H1 (cell line): ENCODE results near the gene NR4A3. TPM values are rescaled to one million over a fixed set of nuclear protein-coding genes. Genes with fewer than 3 reads are reported as not detected.
A peak's percentile ranks its signal among the peaks of the same experiment; 100 is the strongest.

Source experiments
- CTCF ChIA-PET: fragments of 300-600 bp; sonication (Branson Sonifier 250); formaldehyde crosslinking; loops from one replicate; lab custom pipeline; 2021; ENCODE audit not compliant: partially characterized antibody; lab: Charles Lee
- POLR2A ChIA-PET: fragments of 300-600 bp; sonication (Branson Sonifier 250); formaldehyde crosslinking; loops from one replicate; lab custom pipeline; 2021; ENCODE audit warnings: inconsistent platforms; ENCODE audit not compliant: partially characterized antibody; lab: Charles Lee
- DNase-seq, 2 experiments: peaks; one replicate each; pipeline versions ENCODE4 v3.0.0 to v3.0.0-alpha.2; 2010 to 2022; ENCODE audit warnings: low spot score in 2 of 2, low read depth in 1 of 2, mixed read lengths in 1 of 2
- FAIRE-seq: peaks from 2 replicates; lab custom pipeline; 2011; peaks lifted over from hg19 to GRCh38; lab: Jason Lieb, UNC
- H2AFZ ChIP-seq: 2 replicates; pipeline ENCODE4 v1.8.1; 2012; ENCODE audit warnings: low read length, inconsistent platforms
- H2AK5ac ChIP-seq: 2 replicates; pipeline ENCODE4 v1.6.1; 2013; ENCODE audit warnings: low read depth, low read length
- H2BK120ac ChIP-seq: replicated peaks from 2 replicates; pipeline ENCODE3; 2013; ENCODE audit warnings: low read depth, low read length, inconsistent platforms
- H2BK12ac ChIP-seq: 2 replicates; pipeline ENCODE4 v1.6.1; 2013; ENCODE audit warnings: low read depth, low read length
- H2BK15ac ChIP-seq: 2 replicates; pipeline ENCODE4 v1.6.1; 2013; ENCODE audit warnings: low read length
- H2BK20ac ChIP-seq: 2 replicates; pipeline ENCODE4 v1.6.1; 2013; ENCODE audit warnings: low read length
- H2BK5ac ChIP-seq: 2 replicates; pipeline ENCODE4 v1.6.1; 2013; ENCODE audit warnings: low read depth, low read length
- H3K14ac ChIP-seq: 2 replicates; pipeline ENCODE4 v1.6.1; 2013; ENCODE audit warnings: inconsistent platforms; ENCODE audit not compliant: insufficient read length
- H3K18ac ChIP-seq: 2 replicates; pipeline ENCODE4 v1.6.1; 2013; ENCODE audit warnings: low read length; ENCODE audit errors: extremely low read depth
- H3K23ac ChIP-seq: 2 replicates; pipeline ENCODE4 v1.6.1; 2013; ENCODE audit warnings: inconsistent platforms; ENCODE audit not compliant: insufficient read length
- H3K23me2 ChIP-seq: 2 replicates; pipeline ENCODE4 v1.6.1; 2013; ENCODE audit warnings: low read depth, low read length
- H3K27ac ChIP-seq: 2 replicates; pipeline ENCODE4 v1.6.1; 2011; ENCODE audit warnings: low read depth, low read length, inconsistent platforms
- H3K27me3 ChIP-seq, 4 experiments: replicated peaks in 1 of 4; 1 replicate in 1 of 4; 2 replicates in 3 of 4; pipeline versions ENCODE4 v1.6.1 to v1.8.1; 2011 to 2013; ENCODE audit warnings: low read length in 3 of 4, mild to moderate bottlenecking in 3 of 4, inconsistent platforms in 2 of 4, mixed read lengths in 2 of 4, moderate library complexity in 1 of 4; ENCODE audit not compliant: control insufficient read depth in 3 of 4, insufficient read depth in 3 of 4; ENCODE audit errors: extremely low read depth in 1 of 4
- H3K36me3 ChIP-seq, 4 experiments: 2 replicates each; pipeline versions ENCODE4 v1.6.1 to v1.8.1; 2011 to 2013; ENCODE audit warnings: mild to moderate bottlenecking in 4 of 4, low read length in 3 of 4, moderate library complexity in 2 of 4, control low read depth in 1 of 4, inconsistent platforms in 1 of 4; ENCODE audit not compliant: insufficient read depth in 4 of 4, control insufficient read depth in 2 of 4
- H3K4ac ChIP-seq: replicated peaks from 2 replicates; pipeline ENCODE3; 2013; ENCODE audit warnings: low read length, low read depth, mixed read lengths, inconsistent platforms; ENCODE audit not compliant: insufficient read length
- H3K4me1 ChIP-seq, 4 experiments: replicated peaks in 1 of 4; 1 replicate in 1 of 4; 2 replicates in 3 of 4; pipeline versions ENCODE4 v1.6.1 to v1.8.1; 2011 to 2013; ENCODE audit warnings: low read length in 3 of 4, inconsistent platforms in 2 of 4, mixed read lengths in 1 of 4; ENCODE audit not compliant: insufficient read depth in 4 of 4, control insufficient read depth in 3 of 4
- H3K4me2 ChIP-seq, 2 experiments: 2 replicates each; pipeline versions ENCODE4 v1.6.1 to v1.8.1; 2011 to 2013; ENCODE audit warnings: low read depth in 2 of 2, low read length in 2 of 2, control low read depth in 1 of 2, inconsistent platforms in 1 of 2, mild to moderate bottlenecking in 1 of 2; ENCODE audit not compliant: insufficient read depth in 1 of 2
- H3K4me3 ChIP-seq, 4 experiments: fragments of 200-600, 300-600 bp in 1 of 4; sonication (generic), shearing (Covaris generic), sonication (Bioruptor Twin) in 1 of 4; 2 replicates each; pipeline versions ENCODE4 v1.5.1 to v1.8.1; 2011 to 2016; ENCODE audit warnings: low read length in 4 of 4, low read depth in 3 of 4, control low read depth in 2 of 4, inconsistent platforms in 2 of 4, mild to moderate bottlenecking in 2 of 4, mixed read lengths in 1 of 4, moderate library complexity in 1 of 4; ENCODE audit not compliant: insufficient read depth in 2 of 4; ENCODE audit errors: extremely low read depth in 1 of 4
- H3K56ac ChIP-seq: replicated peaks from 2 replicates; pipeline ENCODE3; 2013; ENCODE audit warnings: low read depth, mild to moderate bottlenecking, mixed read lengths, low read length, inconsistent platforms; ENCODE audit not compliant: insufficient read length
- H3K79me1 ChIP-seq: 2 replicates; pipeline ENCODE4 v1.6.1; 2013; ENCODE audit warnings: low read depth, low read length, control low read depth
- H3K79me2 ChIP-seq, 2 experiments: 2 replicates each; pipeline versions ENCODE4 v1.6.1 to v1.8.1; 2012 to 2013; ENCODE audit warnings: low read length in 2 of 2, mild to moderate bottlenecking in 2 of 2, inconsistent platforms in 1 of 2; ENCODE audit not compliant: insufficient read depth in 2 of 2, control insufficient read depth in 1 of 2
- H3K9ac ChIP-seq, 4 experiments: replicated peaks in 1 of 4; 1 replicate in 1 of 4; 2 replicates in 3 of 4; pipeline versions ENCODE4 v1.6.1 to v1.8.1; 2011 to 2013; ENCODE audit warnings: low read depth in 3 of 4, low read length in 3 of 4, control low read depth in 2 of 4, mild to moderate bottlenecking in 2 of 4, moderate library complexity in 2 of 4, inconsistent platforms in 1 of 4; ENCODE audit errors: extremely low read depth in 1 of 4
- H3K9me3 ChIP-seq, 2 experiments: 2 replicates each; pipeline versions ENCODE4 v1.6.1 to v1.8.1; 2012 to 2013; ENCODE audit warnings: mild to moderate bottlenecking in 2 of 2, moderate library complexity in 2 of 2, control low read depth in 1 of 2, inconsistent platforms in 1 of 2, low read depth in 1 of 2, low read length in 1 of 2, mixed read lengths in 1 of 2; ENCODE audit not compliant: insufficient read depth in 2 of 2
- H4K20me1 ChIP-seq, 2 experiments: replicated peaks in 1 of 2; 2 replicates each; pipeline versions ENCODE3 to v1.8.1; 2011 to 2013; ENCODE audit warnings: inconsistent platforms in 2 of 2, low read length in 2 of 2, mild to moderate bottlenecking in 1 of 2; ENCODE audit not compliant: insufficient read depth in 2 of 2, control insufficient read depth in 1 of 2
- H4K5ac ChIP-seq: 2 replicates; pipeline ENCODE4 v1.6.1; 2013; ENCODE audit warnings: low read length, low read depth, mixed read lengths, inconsistent platforms; ENCODE audit not compliant: insufficient read length
- H4K8ac ChIP-seq: 2 replicates; pipeline ENCODE4 v1.8.0; 2013; ENCODE audit warnings: mild to moderate bottlenecking, moderate library complexity, low read length, inconsistent platforms; ENCODE audit not compliant: insufficient read depth; ENCODE audit errors: extremely low read depth
- H4K91ac ChIP-seq: replicated peaks from 2 replicates; pipeline ENCODE3; 2013; ENCODE audit warnings: low read length, mixed read lengths, inconsistent platforms; ENCODE audit not compliant: insufficient read length
- ASH2L ChIP-seq: fragments of 200-600, 300-600 bp; sonication (generic); IDR thresholded peaks from one replicate; pipeline ENCODE4 v1.7.1; 2017; ENCODE audit warnings: low read length
- BRCA1 ChIP-seq: IDR thresholded peaks from 2 replicates; pipeline ENCODE4 v1.6.1; 2012; ENCODE audit warnings: low read depth, low read length, improper control_type of control experiment
- CBX8 ChIP-seq: fragments of 300-800, 300-1000 bp; sonication (generic); IDR thresholded peaks from 2 replicates; pipeline ENCODE4 v1.7.1; 2016; ENCODE audit warnings: low read depth, low read length, borderline replicate concordance
- FOSL1 ChIP-seq: IDR thresholded peaks from 2 replicates; pipeline ENCODE4 v1.6.1; 2011; ENCODE audit warnings: mild to moderate bottlenecking, low read depth, low read length, moderate library complexity; ENCODE audit not compliant: insufficient read depth
- KDM1A ChIP-seq: fragments of 200-600, 300-600 bp; sonication (generic); IDR thresholded peaks from 2 replicates; pipeline ENCODE4 v1.7.1; 2016; ENCODE audit warnings: mild to moderate bottlenecking, low read length, borderline replicate concordance
- POLR2A ChIP-seq, 2 experiments: IDR thresholded peaks; 1 replicate in 1 of 2; 2 replicates in 1 of 2; pipeline ENCODE4 v1.6.1; 2011; ENCODE audit warnings: low read depth in 2 of 2, low read length in 2 of 2, mild to moderate bottlenecking in 2 of 2; ENCODE audit errors: control extremely low read depth in 1 of 2
- POLR2AphosphoS5 ChIP-seq: IDR thresholded peaks from 2 replicates; pipeline ENCODE4 v1.6.1; 2011; ENCODE audit warnings: low read depth, low read length
- RAD21 ChIP-seq, 2 experiments: IDR thresholded peaks in 1 of 2; conservative IDR thresholded peaks in 1 of 2; 2 replicates each; pipeline ENCODE4 v1.6.1; 2011; ENCODE audit warnings: low read depth in 2 of 2, low read length in 2 of 2, improper control_type of control experiment in 1 of 2, inconsistent platforms in 1 of 2, mild to moderate bottlenecking in 1 of 2, moderate library complexity in 1 of 2
- RBBP5 ChIP-seq: IDR thresholded peaks from 2 replicates; pipeline ENCODE4 v1.7.1; 2012; ENCODE audit warnings: low read depth, mild to moderate bottlenecking, inconsistent platforms, low read length, moderate library complexity, borderline replicate concordance
- SIX5 ChIP-seq: IDR thresholded peaks from 2 replicates; pipeline ENCODE4 v1.6.1; 2011; ENCODE audit warnings: mild to moderate bottlenecking, low read depth, low read length
- TAF7 ChIP-seq: optimal IDR thresholded peaks from 2 replicates; pipeline ENCODE3; 2011; ENCODE audit warnings: low read depth, mild to moderate bottlenecking, inconsistent platforms, low read length, moderate library complexity, borderline replicate concordance
- TBP ChIP-seq: IDR thresholded peaks from 2 replicates; pipeline ENCODE4 v1.6.1; 2011; ENCODE audit warnings: low read depth, low read length, improper control_type of control experiment
- USF2 ChIP-seq: IDR thresholded peaks from 2 replicates; pipeline ENCODE4 v1.6.1; 2011; ENCODE audit warnings: low read length, improper control_type of control experiment
- WGBS, 2 experiments: shearing (Covaris generic) in 1 of 2; methylation state at CpG; one replicate each; pipeline versions ENCODE4 v1.1.6 to v1.1.7; 2013 to 2015; ENCODE audit warnings: low lambda C conversion rate in 2 of 2, mixed read lengths in 2 of 2, inconsistent platforms in 1 of 2, low coverage in 1 of 2, missing lambda C conversion rate in 1 of 2; ENCODE audit not compliant: insufficient replicate concordance in 2 of 2, insufficient coverage in 1 of 2, insufficient read length in 1 of 2; ENCODE audit errors: extremely low coverage in 1 of 2, missing lambda C conversion rate in 1 of 2; 5-methylcytosine and 5-hydroxymethylcytosine counted together
- polyA plus RNA-seq, 7 experiments: library from polyadenylated mRNA; depleted of rRNA in 3 of 7; stranded (reverse) in 5 of 7; unstranded in 2 of 7; fragments of >200 nt in 5 of 7; fragments of 200-250 nt in 2 of 7; gene quantifications; 1 replicate in 5 of 7; 2 replicates in 1 of 7; 4 replicates in 1 of 7; pipeline versions ENCODE4 v1.2.1 to v1.2.3, GENCODE V29; 2011 to 2013; ENCODE audit warnings: missing spikeins in 2 of 7, mixed read lengths in 2 of 7
- total RNA-seq: library from RNA; stranded (reverse); fragmentation: NEBNext Ultra II Directional; extraction: Animal tissue kit (Norgen Biotek cat#: 25700); gene quantifications from 2 replicates; pipeline ENCODE4 v1.2.1, GENCODE V29; 2021

The NR4A3 gene
- total and polyA plus RNA-seq, 2 of the 8 experiments (the other 6 are each of a cell fraction or from before 2014, with no cell fraction given): 0.05 to 0.30 TPM

- DNase-seq (no peak), FAIRE-seq (no peak)
- Histone ChIP-seq H2AK5ac (no peak overlapping the region), H4K91ac (no peak overlapping the region), H4K8ac (peak overlapping the region; percentile 94), H3K23me2 (peaks cover 6% of the 10 kb centered on the region), H3K9me3 (no peaks in the 10 kb centered on the region), H2BK12ac (0 out of 2 replicates have a peak overlapping the region, but pooled peaks have one; percentile 50), H3K36me3 (no peaks in the 10 kb centered on the region), H3K18ac (peak overlapping the region; percentile 87; the same call in 1 of the 2 replicates), H2AFZ (peak overlapping the region; percentile 8), H2BK5ac (0 out of 2 replicates have a peak overlapping the region, but pooled peaks have one; percentile 60), H3K4me3 (peak overlapping the region; percentile 73 to 85 (median 82)), H2BK20ac (no peak overlapping the region), H3K56ac (peak overlapping the region; percentile 17), H3K9ac (peak overlapping the region; percentile 68 to 84 (median 78)), H4K5ac (peak overlapping the region; percentile 86), H3K23ac (no peak overlapping the region), H2BK15ac (no peak overlapping the region), H2BK120ac (no peak overlapping the region), H3K79me2 (peaks cover 0 to 3% of the 10 kb centered on the region in 2 experiments; a peak in 1 of 4 replicates), H4K20me1 (no peaks in the 10 kb centered on the region), H3K27me3 (no peaks in the 10 kb centered on the region; a peak in 1 of 7 replicates), H3K14ac (no peak overlapping the region), H3K4me1 (peaks cover 0 to 5% (median 3%) of the 10 kb centered on the region in 4 experiments; a peak in 3 of 7 replicates), H3K4me2 (peak overlapping the region; percentile 69 to 95), H3K27ac (peak overlapping the region; percentile 72; the same call in 1 of the 2 replicates), H3K4ac (no peak overlapping the region), H3K79me1 (no peaks in the 10 kb centered on the region)
- ChIA-PET CTCF (interaction anchor here (0.8 to 2.3 kb wide), 4 partner anchors 11 to 588 kb away, joined by 3 to 7 read pairs (median 4); no protein-coding TSS in a partner anchor), POLR2A (interaction anchor here (0.9 to 3.7 kb wide), 4 partner anchors 11 to 88 kb away, joined by 3 to 16 read pairs (median 4); partner anchors contain the start of gene NR4A3)
- WGBS, 2 experiments: 40% methylated on average over 7 of the region's 9 CpGs; no CpG with 5 or more reads in 1 of the 2 experiments
- no peak for TF ChIP-seq CBX8
- no peak for TF ChIP-seq RBBP5
- no peak for TF ChIP-seq USF2
- TF ChIP-seq SIX5: no peak
- no peak for TF ChIP-seq KDM1A
- no peak for TF ChIP-seq POLR2A (IDR thresholded peaks at IDR 0.05; ENCODE audit: control extremely low read depth in 1 of 2, low read depth in 2 of 2, low read length in 2 of 2)
- no peak for TF ChIP-seq RAD21 (IDR thresholded peaks at IDR 0.05 in 1 of 2, conservative IDR thresholded peaks at IDR 0.05 in 1 of 2; ENCODE audit: low read depth in 2 of 2, low read length in 2 of 2)
- TF ChIP-seq BRCA1: no peak
- TF ChIP-seq TAF7: no peak
- no peak for TF ChIP-seq ASH2L
- TF ChIP-seq TBP: no peak
- no peak for TF ChIP-seq POLR2AphosphoS5
- no peak for TF ChIP-seq FOSL1
Measured at GRCh38 chr9:99907208-99907532, 85.5 kb downstream of the NR4A3 start.
